CD14-positive monocyte (primary cell): Measurements from ENCODE around the gene BSPRY. TPM values are rescaled to one million over a fixed set of nuclear protein-coding genes. Genes with fewer than 3 reads are reported as not detected.

ENCODE experiments used
- DNase-seq, 3 donors: peaks; one replicate each; pipeline ENCODE4 v3.0.0-alpha.2; 2011 to 2022
- H2AFZ ChIP-seq: 2 replicates; pipeline ENCODE4 v1.6.0; 2012; ENCODE audit warnings: mild to moderate bottlenecking, low read depth, low read length, inconsistent platforms; ENCODE audit not compliant: insufficient read depth, poor library complexity, severe bottlenecking
- H3K27ac ChIP-seq, 2 donors: 1 replicate in 1 of 2; 2 replicates in 1 of 2; pipeline ENCODE4 v1.5.1; 2012 to 2013; ENCODE audit warnings: low read length in 2 of 2, control low read depth in 1 of 2, inconsistent platforms in 1 of 2, low read depth in 1 of 2, mild to moderate bottlenecking in 1 of 2
- H3K27me3 ChIP-seq, 2 donors: one replicate each; pipeline versions ENCODE4 v1.6.0 to v1.6.1; 2011 to 2013; ENCODE audit warnings: low read length in 2 of 2; ENCODE audit not compliant: control insufficient read depth in 2 of 2, insufficient read depth in 2 of 2
- H3K36me3 ChIP-seq, 2 donors: replicated peaks in 1 of 2; 1 replicate in 1 of 2; 2 replicates in 1 of 2; pipeline versions ENCODE4 v1.5.1 to v1.6.1; 2012 to 2013; ENCODE audit warnings: low read length in 2 of 2, control low read depth in 1 of 2, inconsistent platforms in 1 of 2, mild to moderate bottlenecking in 1 of 2; ENCODE audit not compliant: insufficient read depth in 2 of 2, control insufficient read depth in 1 of 2
- H3K4me1 ChIP-seq, 2 donors: 1 replicate in 1 of 2; 2 replicates in 1 of 2; pipeline versions ENCODE4 v1.5.1 to v1.6.1; 2012 to 2013; ENCODE audit warnings: low read length in 2 of 2, control low read depth in 1 of 2, inconsistent platforms in 1 of 2, mild to moderate bottlenecking in 1 of 2, moderate library complexity in 1 of 2; ENCODE audit not compliant: insufficient read depth in 2 of 2, control insufficient read depth in 1 of 2
- H3K4me2 ChIP-seq: replicated peaks from 2 replicates; pipeline ENCODE3; 2012; ENCODE audit warnings: low read length, moderate library complexity, mild to moderate bottlenecking; ENCODE audit not compliant: poor library complexity, severe bottlenecking; ENCODE audit errors: extremely low read depth
- H3K4me3 ChIP-seq, 3 experiments: fragments of 200-600 bp in 1 of 3; sonication (generic) in 1 of 3; replicated peaks in 1 of 3; 1 replicate in 2 of 3; 2 replicates in 1 of 3; pipeline ENCODE4 v1.5.1; 2011 to 2013; ENCODE audit warnings: low read length in 3 of 3, mild to moderate bottlenecking in 3 of 3, control low read depth in 2 of 3, low read depth in 2 of 3, inconsistent platforms in 1 of 3, moderate library complexity in 1 of 3
- H3K79me2 ChIP-seq: 2 replicates; pipeline ENCODE4 v1.6.0; 2012; ENCODE audit warnings: mild to moderate bottlenecking, control low read depth, inconsistent platforms, low read length, moderate library complexity; ENCODE audit not compliant: insufficient read depth
- H3K9ac ChIP-seq: 2 replicates; pipeline ENCODE4 v1.6.0; 2017; ENCODE audit warnings: low read length, mild to moderate bottlenecking; ENCODE audit not compliant: insufficient read depth, poor library complexity, severe bottlenecking
- H3K9me3 ChIP-seq, 2 donors: replicated peaks in 1 of 2; 1 replicate in 1 of 2; 2 replicates in 1 of 2; pipeline versions ENCODE4 v1.5.1 to v1.6.1; 2012 to 2013; ENCODE audit warnings: low read length in 2 of 2, control low read depth in 1 of 2; ENCODE audit not compliant: control insufficient read depth in 1 of 2, insufficient read depth in 1 of 2
- H4K20me1 ChIP-seq: 2 replicates; pipeline ENCODE4 v1.6.0; 2012; ENCODE audit warnings: mild to moderate bottlenecking, low read length, control low read depth, moderate library complexity; ENCODE audit not compliant: insufficient read depth
- H3K27ac Mint-ChIP-seq, 7 donors: one replicate each; pipeline ENCODE4 v1.8.0; 2020; ENCODE audit warnings: mild to moderate bottlenecking in 7 of 7, mixed read lengths in 7 of 7, moderate library complexity in 6 of 7, inconsistent platforms in 2 of 7
- H3K27me3 Mint-ChIP-seq, 3 donors: one replicate each; pipeline ENCODE4 v1.8.0; 2021 to 2022; ENCODE audit warnings: low read depth in 3 of 3, mild to moderate bottlenecking in 3 of 3, mixed read lengths in 3 of 3, moderate library complexity in 3 of 3, inconsistent platforms in 1 of 3
- H3K36me3 Mint-ChIP-seq, 2 donors: one replicate each; pipeline ENCODE4 v1.8.0; 2020; ENCODE audit warnings: mixed read lengths in 2 of 2, inconsistent platforms in 1 of 2, mild to moderate bottlenecking in 1 of 2
- H3K4me1 Mint-ChIP-seq: one replicate; pipeline ENCODE4 v1.8.0; 2020; ENCODE audit warnings: mild to moderate bottlenecking, mixed read lengths
- H3K4me3 Mint-ChIP-seq, 2 donors: one replicate each; pipeline ENCODE4 v1.8.0; 2020; ENCODE audit warnings: mild to moderate bottlenecking in 2 of 2, mixed read lengths in 2 of 2, moderate library complexity in 1 of 2
- H3K9me3 Mint-ChIP-seq, 7 donors: one replicate each; pipeline ENCODE4 v1.8.0; 2020 to 2022; ENCODE audit warnings: mixed read lengths in 7 of 7, mild to moderate bottlenecking in 6 of 7, moderate library complexity in 6 of 7, inconsistent platforms in 2 of 7
- CTCF ChIP-seq: fragments of 200-600 bp; IDR thresholded peaks from one replicate; pipeline ENCODE4 v1.8.0; 2022; ENCODE audit warnings: antibody characterized with exemption, mild to moderate bottlenecking
- WGBS: methylation state at CpG from one replicate; pipeline ENCODE4 v1.1.5; 2013; ENCODE audit warnings: missing lambda C conversion rate; ENCODE audit not compliant: insufficient coverage; 5-methylcytosine and 5-hydroxymethylcytosine counted together
- intact Hi-C, 2 donors: fragments of 100-400 bp; cut with micrococcal nuclease; formaldehyde crosslinking; loops; one replicate each; pipeline versions ENCODE4 v1.15.0 to v1.15.1; 2023
- polyA plus RNA-seq, 3 donors: library from polyadenylated mRNA; depleted of rRNA in 1 of 3; unstranded in 2 of 3; stranded (reverse) in 1 of 3; fragments of 300-500 nt in 2 of 3; fragments of >200 nt in 1 of 3; fragmentation: Illumina TruSeq in 2 of 3; gene quantifications; 1 replicate in 2 of 3; 2 replicates in 1 of 3; pipeline ENCODE4 v1.2.3, GENCODE V29; 2012 to 2021

The BSPRY gene
- polyA plus RNA-seq, 3 donors = 0.16 TPM; not detected in 2

GRCh38 chr9:113381909-113382411 is 32.6 kb downstream of the BSPRY start:
- Histone ChIP-seq H3K27ac (no peak overlapping the region), H4K20me1 (no peaks in the 10 kb centered on the region), H3K27me3 (no peaks in the 10 kb centered on the region), H3K79me2 (no peaks in the 10 kb centered on the region), H3K4me3 (no peak overlapping the region), H3K9ac (no peak overlapping the region), H3K9me3 (no peaks in the 10 kb centered on the region), H3K36me3 (peaks cover 0 to under 1% of the 10 kb centered on the region in 2 donors), H3K4me1 (peaks cover 15 to 26% of the 10 kb centered on the region in 2 donors), H3K4me2 (no peak overlapping the region), H2AFZ (no peak overlapping the region)
- H3K36me3 Mint-ChIP-seq = peaks cover 11 to 25% of the 10 kb centered on the region in 2 donors
- H3K4me3 Mint-ChIP-seq = no peak overlapping the region
- 67% methylated on average over 3 of the region's 8 CpGs for WGBS
- peaks cover 0 to 3% (median 2%) of the 10 kb centered on the region in 3 donors for H3K27me3 Mint-ChIP-seq
- peak overlapping the region in 1 of 7 donors; percentile 16 for H3K27ac Mint-ChIP-seq
- no peak for TF ChIP-seq CTCF
- intact Hi-C loops = no loop called here
- no peak for DNase-seq
- peaks cover 0 to 3% (median 0%) of the 10 kb centered on the region in 7 donors for H3K9me3 Mint-ChIP-seq
- peaks cover 25% of the 10 kb centered on the region for H3K4me1 Mint-ChIP-seq

- intact Hi-C loops = no loop called here
- 51% methylated on average over 4 of the region's 4 CpGs for WGBS
- peak overlapping the region in 5 of 7 donors; percentile 30 to 87 (median 55) for H3K27ac Mint-ChIP-seq
Measured at GRCh38 chr9:113386571-113387393, 37.4 kb downstream of the BSPRY start.

More at GRCh38 chr9:113386571-113387393, 37.4 kb downstream of the BSPRY start:
- Histone ChIP-seq H3K9me3 (no peaks in the 10 kb centered on the region), H3K9ac (no peak overlapping the region), H3K4me1 (peaks cover 11 to 30% of the 10 kb centered on the region in 2 donors), H2AFZ (no peak overlapping the region), H3K79me2 (no peaks in the 10 kb centered on the region), H3K27me3 (no peaks in the 10 kb centered on the region), H3K27ac (peak overlapping the region in 1 of 2 donors; percentile 38), H3K36me3 (peaks cover 38 to 49% of the 10 kb centered on the region in 2 donors), H3K4me2 (no peak overlapping the region), H4K20me1 (no peaks in the 10 kb centered on the region), H3K4me3 (no peak overlapping the region)
- no peak overlapping the region for H3K4me3 Mint-ChIP-seq
- no peak for TF ChIP-seq CTCF
- peaks cover 29% of the 10 kb centered on the region for H3K4me1 Mint-ChIP-seq
- H3K27me3 Mint-ChIP-seq = peaks cover 0 to 5% (median 0%) of the 10 kb centered on the region in 3 donors
- peaks cover 57 to 73% of the 10 kb centered on the region in 2 donors for H3K36me3 Mint-ChIP-seq
- DNase-seq = peak; percentile 30 to 49 (median 49)
- H3K9me3 Mint-ChIP-seq = peaks cover 0 to 4% (median 0%) of the 10 kb centered on the region in 7 donors
